ENCODE results near the gene PERM1.
A peak's percentile ranks its signal among the peaks of the same experiment; 100 is the strongest.

DNA sequence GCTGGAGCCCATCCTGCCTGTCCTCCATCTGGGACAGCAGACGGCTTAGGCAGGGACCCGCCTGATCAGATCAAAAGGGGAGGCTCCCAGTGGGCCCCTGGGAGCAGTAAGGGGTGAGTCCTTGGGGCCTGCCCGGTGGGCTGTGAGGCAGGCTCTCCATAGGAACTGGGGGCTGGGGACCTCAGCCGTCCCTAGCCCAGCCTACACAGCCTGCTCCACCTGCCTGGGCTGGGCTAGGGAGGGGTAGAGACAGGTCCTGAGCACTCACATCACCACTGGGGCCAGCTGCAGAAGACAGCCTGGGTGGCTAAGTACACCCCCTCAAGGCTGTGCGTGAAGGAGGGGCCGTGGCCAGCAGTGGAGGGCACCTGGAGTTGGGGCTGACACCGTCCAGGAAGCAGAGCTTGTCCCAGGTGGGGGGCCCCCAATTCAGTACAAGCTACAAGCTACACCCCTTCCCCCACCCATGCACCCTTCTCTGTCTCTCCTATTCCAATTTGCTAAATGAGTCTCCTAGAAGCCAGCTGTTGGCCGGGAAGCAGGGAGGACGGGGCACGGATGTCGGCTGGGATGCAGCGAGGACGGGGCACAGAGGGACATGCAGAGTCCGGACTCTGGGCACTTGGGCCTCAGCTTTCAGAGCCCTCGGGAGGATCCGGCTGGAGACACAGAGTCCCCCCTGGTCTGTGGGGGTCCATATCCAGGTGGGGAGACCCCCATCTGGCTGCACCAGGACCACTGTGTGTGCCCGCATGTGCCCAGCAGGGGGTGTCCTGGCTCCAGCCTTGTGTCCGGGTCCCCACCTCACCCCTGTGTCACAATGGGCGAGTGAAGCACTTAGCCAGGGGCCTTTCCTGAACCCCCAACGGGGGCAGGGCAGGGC is 33.1 kb upstream of the PERM1 start:
- TF ChIP-seq, protein P1, sequence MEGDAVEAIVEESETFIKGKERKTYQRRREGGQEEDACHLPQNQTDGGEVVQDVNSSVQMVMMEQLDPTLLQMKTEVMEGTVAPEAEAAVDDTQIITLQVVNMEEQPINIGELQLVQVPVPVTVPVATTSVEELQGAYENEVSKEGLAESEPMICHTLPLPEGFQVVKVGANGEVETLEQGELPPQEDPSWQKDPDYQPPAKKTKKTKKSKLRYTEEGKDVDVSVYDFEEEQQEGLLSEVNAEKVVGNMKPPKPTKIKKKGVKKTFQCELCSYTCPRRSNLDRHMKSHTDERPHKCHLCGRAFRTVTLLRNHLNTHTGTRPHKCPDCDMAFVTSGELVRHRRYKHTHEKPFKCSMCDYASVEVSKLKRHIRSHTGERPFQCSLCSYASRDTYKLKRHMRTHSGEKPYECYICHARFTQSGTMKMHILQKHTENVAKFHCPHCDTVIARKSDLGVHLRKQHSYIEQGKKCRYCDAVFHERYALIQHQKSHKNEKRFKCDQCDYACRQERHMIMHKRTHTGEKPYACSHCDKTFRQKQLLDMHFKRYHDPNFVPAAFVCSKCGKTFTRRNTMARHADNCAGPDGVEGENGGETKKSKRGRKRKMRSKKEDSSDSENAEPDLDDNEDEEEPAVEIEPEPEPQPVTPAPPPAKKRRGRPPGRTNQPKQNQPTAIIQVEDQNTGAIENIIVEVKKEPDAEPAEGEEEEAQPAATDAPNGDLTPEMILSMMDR (IDR thresholded peaks at IDR 0.05) = peak; percentile 90
- no peak for TF ChIP-seq POLR2AphosphoS5 (IDR thresholded peaks at IDR 0.05; ENCODE audit: low read depth, low read length)

Measured in Panc1 (cell line).